Hematopoietic multipotent progenitor cell (in vitro differentiated cells): ENCODE data around the gene HGS. TPM values are rescaled to one million over a fixed set of nuclear protein-coding genes. Genes with fewer than 3 reads are reported as not detected.

Experiments
- DNase-seq, 3 donors: peaks; one replicate each; pipeline ENCODE4 v3.0.0-alpha.2; 2011 to 2015; ENCODE audit warnings: low read depth in 2 of 3, low spot score in 2 of 3
- total RNA-seq: library from RNA; depleted of rRNA; stranded (reverse); fragments of >200 nt; gene quantifications from one replicate; pipeline ENCODE4 v1.2.3, GENCODE V29; 2012

Gene HGS, protein sequence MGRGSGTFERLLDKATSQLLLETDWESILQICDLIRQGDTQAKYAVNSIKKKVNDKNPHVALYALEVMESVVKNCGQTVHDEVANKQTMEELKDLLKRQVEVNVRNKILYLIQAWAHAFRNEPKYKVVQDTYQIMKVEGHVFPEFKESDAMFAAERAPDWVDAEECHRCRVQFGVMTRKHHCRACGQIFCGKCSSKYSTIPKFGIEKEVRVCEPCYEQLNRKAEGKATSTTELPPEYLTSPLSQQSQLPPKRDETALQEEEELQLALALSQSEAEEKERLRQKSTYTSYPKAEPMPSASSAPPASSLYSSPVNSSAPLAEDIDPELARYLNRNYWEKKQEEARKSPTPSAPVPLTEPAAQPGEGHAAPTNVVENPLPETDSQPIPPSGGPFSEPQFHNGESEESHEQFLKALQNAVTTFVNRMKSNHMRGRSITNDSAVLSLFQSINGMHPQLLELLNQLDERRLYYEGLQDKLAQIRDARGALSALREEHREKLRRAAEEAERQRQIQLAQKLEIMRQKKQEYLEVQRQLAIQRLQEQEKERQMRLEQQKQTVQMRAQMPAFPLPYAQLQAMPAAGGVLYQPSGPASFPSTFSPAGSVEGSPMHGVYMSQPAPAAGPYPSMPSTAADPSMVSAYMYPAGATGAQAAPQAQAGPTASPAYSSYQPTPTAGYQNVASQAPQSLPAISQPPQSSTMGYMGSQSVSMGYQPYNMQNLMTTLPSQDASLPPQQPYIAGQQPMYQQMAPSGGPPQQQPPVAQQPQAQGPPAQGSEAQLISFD
- total RNA-seq: 82.9 TPM

DNA sequence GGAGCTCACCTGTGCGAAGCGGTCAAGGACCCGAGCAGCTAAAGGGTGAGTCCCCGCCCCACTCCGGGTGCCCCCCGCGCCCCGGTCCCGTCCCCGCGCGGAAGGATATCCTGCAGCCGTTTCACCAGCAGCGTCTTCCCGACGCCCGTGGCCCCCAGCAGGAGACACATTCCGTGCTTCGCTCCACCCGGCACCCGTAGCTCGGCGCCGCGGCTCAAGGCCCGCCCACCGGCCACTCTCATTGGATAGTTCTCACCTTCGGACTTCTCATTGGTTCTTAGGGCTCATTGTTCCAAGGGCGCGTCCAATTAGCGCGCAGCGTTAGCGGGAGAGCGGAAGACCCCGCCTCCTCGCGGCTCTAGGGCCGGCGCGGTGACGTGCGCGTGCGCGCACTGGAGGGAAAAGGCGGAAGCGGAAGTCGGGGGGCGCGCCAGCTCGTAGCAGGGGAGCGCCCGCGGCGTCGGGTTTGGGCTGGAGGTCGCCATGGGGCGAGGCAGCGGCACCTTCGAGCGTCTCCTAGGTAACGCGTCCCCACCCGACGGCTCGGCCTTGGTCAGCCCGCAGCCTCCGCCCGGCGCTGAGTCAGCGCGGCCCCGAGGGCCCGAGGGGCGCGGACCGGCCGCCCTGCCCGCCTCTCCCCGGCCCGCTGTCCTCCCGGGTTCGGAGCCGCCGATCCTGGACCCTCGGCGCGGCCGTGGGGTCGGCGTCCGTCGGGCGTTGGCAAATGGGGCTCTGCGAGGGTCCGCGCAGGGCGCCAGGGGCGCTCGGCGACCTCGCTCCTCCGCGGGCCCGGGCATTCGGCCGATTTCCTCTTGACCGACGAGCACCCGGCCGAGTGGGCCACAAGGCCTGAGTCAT, at the start of gene HGS, which contains the start of gene ARL16:
TSS of gene HGS (plus strand) at position 428 of the 858 bp plus-strand sequence. CDS start at position 484, 56 bp downstream.
TSS of gene ARL16 (minus strand) at position 214 of the 858 bp plus-strand sequence. CDS start at position 170, 44 bp downstream.
- peak; percentile 98 to 99 (median 99) for DNase-seq

DNA sequence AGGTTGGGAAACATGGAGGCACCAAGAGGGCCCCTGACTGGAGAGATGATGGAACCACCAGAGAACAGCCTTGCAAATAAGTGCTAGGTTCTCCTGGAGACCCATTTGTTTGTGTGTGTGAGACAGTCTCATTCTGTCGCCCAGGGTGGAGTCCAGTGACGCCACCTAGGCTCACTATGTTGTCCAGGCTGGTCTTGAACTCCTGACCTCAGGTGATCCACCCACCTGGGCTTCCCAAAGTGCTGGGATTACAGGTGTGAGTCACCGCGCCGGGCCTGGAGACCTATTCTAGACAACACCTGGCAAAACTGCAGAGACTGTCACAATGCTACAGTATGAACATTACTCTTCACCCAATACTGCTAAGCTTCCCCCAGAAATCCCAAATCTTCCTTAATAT, 48.4 kb upstream of the HGS start:
- no peak for DNase-seq

DNA sequence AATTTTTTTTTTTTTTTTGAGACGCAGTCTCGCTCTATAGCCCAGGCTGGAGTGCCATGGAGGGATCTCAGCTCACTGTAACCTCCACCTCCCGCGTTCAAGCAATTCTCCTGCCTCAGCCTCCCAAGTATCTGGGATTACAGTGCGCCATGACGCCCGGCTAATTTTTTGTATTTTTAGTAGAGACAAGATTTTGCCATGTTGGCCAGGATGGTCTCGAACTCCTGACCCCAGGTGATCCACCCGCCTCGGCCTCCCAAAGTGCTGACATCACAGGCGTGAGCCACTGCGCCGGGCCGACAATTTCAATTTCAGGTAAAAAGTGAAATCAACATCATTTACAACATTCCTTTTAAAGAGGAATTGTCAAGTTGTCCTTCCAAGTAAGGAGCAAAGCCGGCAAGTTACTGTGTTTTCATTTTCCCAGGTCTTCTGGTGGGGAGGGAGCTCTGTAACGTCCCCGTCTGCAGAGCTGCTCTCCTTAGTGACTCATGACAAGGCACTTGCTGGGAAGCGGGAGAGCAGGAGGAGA, 47.8 kb upstream of the HGS start:
- peak in 1 of 3 donors; percentile 22 for DNase-seq

DNA sequence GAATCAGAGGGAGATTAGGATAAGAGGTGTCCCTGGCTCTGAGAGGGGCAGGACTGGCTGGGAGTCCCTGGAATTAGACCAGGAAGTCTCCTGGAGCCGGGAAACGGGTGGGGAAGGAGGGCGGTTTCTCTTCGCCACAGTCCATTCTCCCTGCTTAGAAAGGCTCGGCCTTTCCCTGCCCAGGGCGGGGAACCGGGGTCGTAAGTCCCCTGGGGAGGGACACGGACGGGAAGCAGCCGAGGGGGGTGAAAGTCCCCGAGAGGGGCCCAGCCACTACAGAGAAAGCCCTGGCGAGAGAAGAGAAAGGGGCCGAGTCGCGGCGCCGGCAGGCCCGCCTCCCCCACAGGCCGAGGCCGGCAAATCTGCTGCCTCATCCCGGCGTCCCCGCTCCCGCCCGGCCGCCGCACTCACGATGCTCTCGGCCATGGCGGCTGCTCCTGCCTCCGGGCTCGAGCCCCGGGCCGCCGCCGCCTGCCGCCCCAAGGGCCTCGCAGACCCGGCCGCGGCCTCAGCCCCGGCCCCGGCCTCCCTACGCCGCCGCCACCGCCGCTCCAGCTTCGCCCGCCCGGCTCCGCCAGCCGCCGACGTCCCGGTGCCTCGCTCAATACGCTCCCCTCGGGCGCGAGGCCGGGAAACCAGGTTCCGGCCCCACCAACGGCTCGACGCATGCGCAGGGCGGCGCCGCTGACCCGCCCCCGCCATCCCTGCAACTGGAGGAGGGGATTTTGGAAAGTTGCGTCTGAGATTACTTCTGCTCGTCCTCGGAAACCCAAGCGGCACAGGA, 47.1 kb upstream of the HGS start, which contains the start of the genes NPLOC4 and TSPAN10:
TSS of gene NPLOC4 (minus strand) at position 608 of the 784 bp plus-strand sequence. CDS start at position 426, 182 bp downstream.
TSS of gene TSPAN10 (plus strand) at position 692 of the 784 bp plus-strand sequence. CDS start 5,217 bp downstream, outside the sequence.
- DNase-seq: peak; percentile 70 to 85 (median 81)

DNA sequence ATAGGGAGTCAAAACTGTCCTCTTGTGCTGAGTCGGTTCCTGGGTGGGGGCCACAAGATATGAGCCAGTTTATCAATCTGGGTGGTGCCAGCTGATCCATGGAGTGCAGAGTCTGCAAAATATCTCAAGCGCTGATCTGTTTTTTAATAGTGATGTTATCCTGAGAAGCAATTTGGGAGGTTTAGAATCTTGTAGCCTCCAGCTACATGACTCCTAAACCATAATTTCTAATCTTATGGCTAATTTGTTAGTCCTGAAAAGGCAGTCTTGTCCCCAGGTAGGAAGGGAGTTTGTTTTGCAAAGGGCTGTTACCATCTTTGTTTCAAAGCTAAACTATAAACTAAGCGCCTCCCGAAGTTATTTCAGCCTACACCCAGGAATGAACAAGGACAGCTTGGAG, 45.1 kb upstream of the HGS start:
- no peak for DNase-seq

DNA sequence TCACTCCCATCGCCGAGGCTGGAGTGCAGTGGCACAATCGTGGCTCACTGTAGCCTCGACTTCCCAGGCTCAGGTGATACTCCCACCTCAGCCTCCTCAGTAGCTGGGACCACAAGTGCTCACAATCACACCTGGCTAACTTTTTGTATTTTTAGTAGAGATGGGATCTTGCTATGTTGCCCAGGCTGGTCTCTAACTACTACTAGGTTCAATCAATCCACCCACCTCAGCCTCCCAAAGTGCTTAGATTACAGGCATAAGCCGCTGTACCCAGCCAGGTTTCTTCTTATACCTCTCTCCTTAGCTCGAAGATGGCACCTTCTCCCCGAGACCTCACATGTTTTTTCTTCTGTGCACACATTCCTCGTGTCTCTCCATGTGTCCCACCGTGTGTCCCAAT, 43.8 kb upstream of the HGS start:
- no peak for DNase-seq

DNA sequence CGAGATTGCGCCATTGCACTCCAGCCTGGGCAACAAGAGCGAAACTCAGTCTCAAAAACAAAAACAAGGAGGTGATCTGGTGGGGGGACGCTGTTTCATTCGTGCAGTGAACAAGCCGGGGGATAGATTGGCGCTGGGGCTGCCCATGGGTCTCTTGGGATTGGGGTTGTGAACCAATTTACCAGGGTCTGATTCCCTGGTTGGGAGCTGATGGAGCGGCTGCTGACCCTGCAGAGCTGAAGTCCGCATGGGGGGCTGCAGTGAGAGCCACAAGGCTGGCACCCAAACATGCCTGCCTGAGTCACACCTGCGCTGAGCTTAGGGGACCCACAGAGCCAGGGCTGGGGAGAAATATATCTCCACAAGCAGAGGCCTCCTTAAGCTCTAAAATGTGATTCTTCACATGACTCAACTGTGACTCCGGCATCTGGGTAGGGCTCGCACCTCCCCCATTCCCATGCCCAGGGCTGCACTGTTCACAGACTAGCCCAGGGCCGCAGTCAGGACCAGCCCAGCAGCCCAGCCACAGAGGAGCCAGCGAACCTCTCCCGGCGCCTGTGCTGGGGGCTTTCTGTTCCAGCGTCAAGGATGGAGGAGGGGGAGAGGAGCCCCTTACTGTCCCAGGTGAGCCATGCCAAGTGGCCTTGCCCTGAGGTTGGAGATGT, 41.9 kb upstream of the HGS start:
- DNase-seq: no peak

DNA sequence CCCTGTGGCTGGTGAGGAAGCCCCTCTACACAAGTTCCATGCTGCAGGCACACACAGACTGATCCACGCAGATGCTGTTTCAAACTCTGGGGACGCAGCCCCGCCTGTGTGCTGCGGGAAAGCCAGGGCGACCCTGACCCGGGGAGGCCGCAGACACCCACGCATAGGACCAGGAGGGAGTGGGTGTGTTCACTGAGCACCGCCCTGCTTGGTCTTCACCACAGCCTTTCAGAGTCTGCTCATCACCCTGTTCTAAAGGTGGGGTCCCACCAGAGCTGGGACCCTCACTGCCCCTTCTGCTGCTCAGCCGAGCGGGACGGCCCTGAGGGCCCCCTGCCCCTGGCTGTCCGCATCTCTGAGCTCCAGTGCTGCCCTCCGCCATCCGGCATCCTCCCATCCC, 39.3 kb upstream of the HGS start:
- no peak for DNase-seq

DNA sequence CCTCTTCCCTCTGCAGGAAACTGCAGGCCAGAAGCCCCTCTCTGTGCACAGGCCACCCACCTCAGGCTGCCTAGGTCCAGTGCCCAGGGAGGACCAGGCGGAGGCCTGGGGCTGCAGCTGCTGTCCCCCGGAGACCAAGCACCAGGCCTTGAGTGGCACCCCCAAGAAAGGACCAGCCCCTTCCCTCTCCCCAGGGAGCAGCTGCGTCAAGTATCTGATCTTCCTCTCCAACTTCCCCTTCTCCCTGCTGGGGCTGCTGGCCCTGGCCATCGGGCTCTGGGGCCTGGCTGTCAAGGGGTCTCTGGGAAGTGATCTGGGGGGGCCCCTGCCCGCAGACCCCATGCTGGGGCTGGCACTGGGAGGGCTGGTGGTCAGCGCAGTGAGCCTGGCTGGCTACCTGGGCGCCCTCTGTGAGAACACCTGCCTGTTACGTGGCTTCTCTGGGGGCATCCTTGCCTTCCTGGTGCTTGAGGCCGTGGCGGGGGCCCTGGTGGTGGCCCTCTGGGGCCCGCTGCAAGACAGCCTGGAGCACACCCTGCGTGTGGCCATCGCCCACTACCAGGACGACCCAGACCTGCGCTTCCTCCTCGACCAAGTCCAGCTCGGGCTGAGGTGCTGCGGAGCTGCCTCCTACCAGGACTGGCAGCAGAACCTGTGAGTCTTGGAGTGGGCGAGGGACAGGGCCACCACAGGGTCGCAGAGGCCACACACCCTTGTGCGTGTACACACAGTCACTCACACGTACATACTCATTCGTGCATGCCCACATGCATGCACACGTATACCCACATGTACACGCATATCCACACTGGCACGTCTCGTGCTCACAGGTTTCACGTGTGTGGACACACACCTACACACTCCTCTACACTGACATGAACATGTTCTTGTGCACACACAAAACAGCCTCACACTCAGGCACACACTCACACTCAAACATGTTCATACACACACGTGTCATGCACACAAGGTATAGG, 38.5 kb upstream of the HGS start:
- no peak for DNase-seq

DNA sequence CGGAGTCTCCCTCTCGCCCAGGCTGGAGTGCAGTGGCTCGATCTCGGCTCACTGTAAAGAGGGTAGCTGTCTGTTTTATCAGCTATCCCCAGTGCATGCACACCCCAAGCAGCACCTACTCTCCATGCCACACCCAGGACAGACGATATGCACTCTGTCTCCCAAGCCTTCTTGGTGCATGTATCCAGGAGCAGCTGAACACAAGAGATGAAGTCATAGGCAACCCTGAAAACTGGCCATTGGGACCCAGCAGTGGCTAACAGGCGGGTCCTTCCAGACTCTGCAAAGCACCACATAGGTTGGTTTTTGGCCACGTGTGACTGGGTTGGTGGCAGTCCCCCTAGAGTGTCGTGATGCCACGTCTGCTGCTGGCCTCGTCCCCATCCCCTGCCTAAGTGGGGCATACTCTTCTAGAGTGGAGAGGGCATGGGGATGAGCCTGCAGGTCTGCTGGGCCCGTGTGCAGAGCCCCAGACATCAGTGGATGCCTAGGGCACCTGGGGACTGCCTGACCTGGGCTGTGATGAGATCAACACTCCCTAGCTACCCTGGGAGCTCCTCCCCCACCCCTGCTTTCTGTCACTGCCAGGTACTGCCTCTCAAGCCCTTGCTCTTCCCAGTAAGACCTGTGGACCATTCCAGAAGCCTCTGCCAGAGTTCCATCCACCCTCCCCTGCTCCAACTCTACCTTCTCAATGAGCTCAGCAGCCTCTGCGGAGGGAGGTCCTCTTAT, 36.8 kb upstream of the HGS start:
- DNase-seq: no peak

DNA sequence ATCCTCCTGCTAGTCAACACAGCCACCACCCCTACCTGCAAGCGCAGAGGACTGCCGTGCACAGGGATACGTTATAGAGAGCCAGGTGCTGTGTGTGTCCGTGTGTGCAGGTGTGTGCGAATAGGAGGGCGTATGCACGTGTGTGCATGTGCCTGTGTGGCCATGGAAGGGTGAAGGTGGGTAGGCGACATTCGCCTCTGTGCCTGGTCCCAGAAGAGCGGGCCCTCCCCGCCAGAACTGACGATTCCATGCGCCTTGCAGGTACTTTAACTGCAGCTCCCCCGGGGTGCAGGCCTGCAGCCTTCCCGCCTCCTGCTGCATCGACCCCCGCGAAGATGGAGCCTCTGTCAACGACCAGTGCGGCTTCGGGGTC, 36.2 kb upstream of the HGS start:
- no peak for DNase-seq

DNA sequence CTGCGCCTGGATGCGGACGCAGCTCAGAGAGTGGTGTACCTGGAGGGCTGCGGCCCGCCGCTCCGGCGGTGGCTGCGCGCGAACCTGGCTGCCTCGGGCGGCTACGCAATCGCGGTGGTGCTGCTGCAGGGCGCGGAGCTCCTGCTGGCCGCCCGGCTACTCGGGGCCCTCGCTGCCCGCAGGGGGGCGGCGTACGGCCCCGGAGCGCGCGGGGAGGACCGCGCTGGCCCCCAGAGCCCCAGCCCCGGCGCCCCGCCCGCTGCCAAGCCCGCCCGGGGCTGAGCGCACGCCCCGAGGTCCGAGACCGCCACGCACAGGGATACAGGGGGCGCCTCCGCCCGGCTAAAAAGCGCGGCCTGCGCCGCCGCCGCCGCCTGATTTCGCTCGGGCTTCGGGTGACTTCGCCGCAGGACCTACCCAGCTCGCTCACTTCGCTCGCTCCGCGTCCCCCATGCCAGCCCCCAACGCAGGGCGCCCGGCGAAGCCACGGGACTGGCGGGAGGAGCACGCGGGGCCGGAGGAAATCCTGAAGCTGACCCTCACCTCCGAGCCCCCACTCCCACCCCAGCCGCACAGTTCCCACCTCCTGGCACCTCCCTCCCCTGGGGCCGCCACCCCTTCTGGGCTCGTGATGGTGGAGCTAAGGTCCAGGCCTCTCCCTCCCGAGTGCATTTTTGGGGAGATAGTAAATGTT, 35.7 kb upstream of the HGS start:
- no peak for DNase-seq

DNA sequence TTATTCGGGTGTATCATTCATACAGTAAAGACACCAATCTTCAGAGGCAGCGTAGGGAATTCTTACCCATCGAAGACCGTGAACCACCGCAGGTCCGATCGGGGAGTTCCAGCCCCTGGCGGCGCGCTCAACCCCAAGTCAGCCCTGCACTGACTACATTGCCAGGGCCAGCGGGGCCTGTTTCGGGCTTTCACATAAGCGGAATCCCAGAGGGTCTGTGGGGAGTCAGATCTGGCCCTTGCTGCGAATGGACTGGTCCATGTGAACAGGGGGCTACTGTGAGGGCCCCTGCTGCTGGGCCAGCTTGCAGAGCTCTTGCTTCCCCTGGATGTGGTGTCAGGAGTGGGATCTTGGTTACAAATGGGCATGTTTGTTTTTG, 35.1 kb upstream of the HGS start:
- DNase-seq: no peak

DNA sequence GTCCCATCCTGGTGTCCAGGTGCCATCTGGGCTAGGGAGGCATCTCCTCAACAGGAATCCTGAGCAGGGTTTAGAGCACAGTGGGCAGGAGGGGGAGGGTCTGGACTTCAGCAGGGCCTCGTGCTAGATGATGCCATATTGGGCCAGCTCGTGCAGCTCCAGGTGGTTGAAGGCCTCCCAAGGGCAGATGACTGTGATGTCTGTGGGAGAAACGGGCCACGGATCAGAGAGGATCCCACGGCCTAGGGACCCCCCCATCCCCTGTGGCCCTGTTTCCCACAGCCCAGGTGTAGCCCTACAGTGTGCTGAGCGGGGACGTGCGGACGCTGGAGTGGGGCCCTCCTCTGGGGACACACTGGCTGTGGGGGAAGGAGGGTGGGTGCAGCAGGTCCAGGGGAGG, 32.9 kb upstream of the HGS start:
- DNase-seq: no peak

DNA sequence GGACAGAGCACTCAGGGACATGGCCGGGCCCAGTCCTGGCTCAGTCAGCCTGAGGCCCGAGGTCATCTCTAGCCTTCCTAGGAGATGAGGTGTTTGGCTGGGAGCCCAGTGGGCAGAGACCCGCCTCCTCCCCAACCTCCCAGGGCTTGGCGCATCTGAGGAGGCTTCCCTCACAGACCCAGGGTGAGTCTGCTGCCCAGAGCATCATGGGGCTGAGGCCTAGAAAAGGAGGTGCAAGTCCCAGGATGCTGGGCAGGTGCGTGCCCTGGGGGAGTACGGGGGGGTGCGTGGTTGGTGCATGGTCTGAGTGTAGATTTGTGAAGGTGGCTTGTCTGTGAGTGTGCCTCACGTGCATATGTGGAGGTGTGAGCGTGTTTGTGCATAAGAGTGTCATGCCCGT, 32.1 kb upstream of the HGS start:
- no peak for DNase-seq

DNA sequence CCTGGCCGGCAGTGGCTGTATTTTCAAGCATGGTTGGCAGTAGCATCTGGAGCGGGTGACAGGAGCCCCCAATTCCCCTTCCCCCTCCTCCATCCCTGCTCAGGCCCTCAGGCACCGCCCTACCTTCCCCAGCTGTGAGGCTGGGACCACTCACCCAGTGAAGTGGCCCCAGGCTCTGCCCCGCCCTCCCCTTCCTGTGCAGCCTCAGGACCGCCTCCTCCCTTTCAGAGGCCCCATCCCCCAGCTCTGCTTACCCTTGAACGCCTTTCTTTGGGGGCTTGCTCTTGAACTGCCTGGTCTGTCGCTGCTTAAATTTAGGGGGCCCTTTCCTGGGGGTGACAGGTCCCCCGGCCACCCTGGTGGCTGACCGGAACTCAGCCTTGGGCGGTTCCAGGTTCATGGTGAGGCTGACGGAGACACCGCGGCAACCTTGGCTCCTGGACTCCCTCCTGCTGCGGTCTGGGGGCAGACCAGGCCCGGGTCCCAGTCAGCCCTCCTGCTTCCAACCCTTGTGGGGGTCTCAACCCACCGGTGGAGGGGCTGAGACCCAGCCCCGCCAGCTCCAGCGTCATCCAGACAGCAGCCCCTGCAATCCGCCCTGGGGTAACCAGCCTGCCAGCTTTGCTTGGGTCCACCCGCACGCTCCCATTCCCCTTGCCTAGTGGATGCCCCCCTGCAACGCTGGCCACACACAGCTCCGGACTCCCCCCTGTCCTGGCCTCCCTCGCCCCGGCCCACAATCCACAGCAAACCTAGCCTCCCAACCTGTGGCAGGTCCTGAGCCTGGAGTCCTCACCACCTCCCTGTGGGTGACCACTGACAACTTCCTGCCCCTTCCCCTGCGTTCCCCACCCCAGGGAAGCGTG, 30.7 kb upstream of the HGS start:
- peak in 2 of 3 donors; percentile 53 to 62 for DNase-seq
